H1 (cell line): ENCODE results near the gene VPS51. TPM values are rescaled to one million over a fixed set of nuclear protein-coding genes. Genes with fewer than 3 reads are reported as not detected.

Experiments
- CTCF ChIA-PET: fragments of 300-600 bp; sonication (Branson Sonifier 250); formaldehyde crosslinking; loops from one replicate; lab custom pipeline; 2021; ENCODE audit not compliant: partially characterized antibody; lab: Charles Lee
- POLR2A ChIA-PET: fragments of 300-600 bp; sonication (Branson Sonifier 250); formaldehyde crosslinking; loops from one replicate; lab custom pipeline; 2021; ENCODE audit warnings: inconsistent platforms; ENCODE audit not compliant: partially characterized antibody; lab: Charles Lee
- DNase-seq, 2 experiments: peaks; one replicate each; pipeline versions ENCODE4 v3.0.0 to v3.0.0-alpha.2; 2010 to 2022; ENCODE audit warnings: low spot score in 2 of 2, low read depth in 1 of 2, mixed read lengths in 1 of 2
- FAIRE-seq: peaks from 2 replicates; lab custom pipeline; 2011; peaks lifted over from hg19 to GRCh38; lab: Jason Lieb, UNC
- H2AFZ ChIP-seq: 2 replicates; pipeline ENCODE4 v1.8.1; 2012; ENCODE audit warnings: low read length, inconsistent platforms
- H2AK5ac ChIP-seq: 2 replicates; pipeline ENCODE4 v1.6.1; 2013; ENCODE audit warnings: low read depth, low read length
- H2BK120ac ChIP-seq: replicated peaks from 2 replicates; pipeline ENCODE3; 2013; ENCODE audit warnings: low read depth, low read length, inconsistent platforms
- H2BK12ac ChIP-seq: 2 replicates; pipeline ENCODE4 v1.6.1; 2013; ENCODE audit warnings: low read depth, low read length
- H2BK15ac ChIP-seq: 2 replicates; pipeline ENCODE4 v1.6.1; 2013; ENCODE audit warnings: low read length
- H2BK20ac ChIP-seq: 2 replicates; pipeline ENCODE4 v1.6.1; 2013; ENCODE audit warnings: low read length
- H2BK5ac ChIP-seq: 2 replicates; pipeline ENCODE4 v1.6.1; 2013; ENCODE audit warnings: low read depth, low read length
- H3K14ac ChIP-seq: 2 replicates; pipeline ENCODE4 v1.6.1; 2013; ENCODE audit warnings: inconsistent platforms; ENCODE audit not compliant: insufficient read length
- H3K18ac ChIP-seq: 2 replicates; pipeline ENCODE4 v1.6.1; 2013; ENCODE audit warnings: low read length; ENCODE audit errors: extremely low read depth
- H3K23ac ChIP-seq: 2 replicates; pipeline ENCODE4 v1.6.1; 2013; ENCODE audit warnings: inconsistent platforms; ENCODE audit not compliant: insufficient read length
- H3K23me2 ChIP-seq: 2 replicates; pipeline ENCODE4 v1.6.1; 2013; ENCODE audit warnings: low read depth, low read length
- H3K27ac ChIP-seq: 2 replicates; pipeline ENCODE4 v1.6.1; 2011; ENCODE audit warnings: low read depth, low read length, inconsistent platforms
- H3K27me3 ChIP-seq, 4 experiments: replicated peaks in 1 of 4; 1 replicate in 1 of 4; 2 replicates in 3 of 4; pipeline versions ENCODE4 v1.6.1 to v1.8.1; 2011 to 2013; ENCODE audit warnings: low read length in 3 of 4, mild to moderate bottlenecking in 3 of 4, inconsistent platforms in 2 of 4, mixed read lengths in 2 of 4, moderate library complexity in 1 of 4; ENCODE audit not compliant: control insufficient read depth in 3 of 4, insufficient read depth in 3 of 4; ENCODE audit errors: extremely low read depth in 1 of 4
- H3K36me3 ChIP-seq, 4 experiments: 2 replicates each; pipeline versions ENCODE4 v1.6.1 to v1.8.1; 2011 to 2013; ENCODE audit warnings: mild to moderate bottlenecking in 4 of 4, low read length in 3 of 4, moderate library complexity in 2 of 4, control low read depth in 1 of 4, inconsistent platforms in 1 of 4; ENCODE audit not compliant: insufficient read depth in 4 of 4, control insufficient read depth in 2 of 4
- H3K4ac ChIP-seq: replicated peaks from 2 replicates; pipeline ENCODE3; 2013; ENCODE audit warnings: low read length, low read depth, mixed read lengths, inconsistent platforms; ENCODE audit not compliant: insufficient read length
- H3K4me1 ChIP-seq, 4 experiments: replicated peaks in 1 of 4; 1 replicate in 1 of 4; 2 replicates in 3 of 4; pipeline versions ENCODE4 v1.6.1 to v1.8.1; 2011 to 2013; ENCODE audit warnings: low read length in 3 of 4, inconsistent platforms in 2 of 4, mixed read lengths in 1 of 4; ENCODE audit not compliant: insufficient read depth in 4 of 4, control insufficient read depth in 3 of 4
- H3K4me2 ChIP-seq, 2 experiments: 2 replicates each; pipeline versions ENCODE4 v1.6.1 to v1.8.1; 2011 to 2013; ENCODE audit warnings: low read depth in 2 of 2, low read length in 2 of 2, control low read depth in 1 of 2, inconsistent platforms in 1 of 2, mild to moderate bottlenecking in 1 of 2; ENCODE audit not compliant: insufficient read depth in 1 of 2
- H3K4me3 ChIP-seq, 4 experiments: fragments of 200-600, 300-600 bp in 1 of 4; sonication (generic), shearing (Covaris generic), sonication (Bioruptor Twin) in 1 of 4; 2 replicates each; pipeline versions ENCODE4 v1.5.1 to v1.8.1; 2011 to 2016; ENCODE audit warnings: low read length in 4 of 4, low read depth in 3 of 4, control low read depth in 2 of 4, inconsistent platforms in 2 of 4, mild to moderate bottlenecking in 2 of 4, mixed read lengths in 1 of 4, moderate library complexity in 1 of 4; ENCODE audit not compliant: insufficient read depth in 2 of 4; ENCODE audit errors: extremely low read depth in 1 of 4
- H3K56ac ChIP-seq: replicated peaks from 2 replicates; pipeline ENCODE3; 2013; ENCODE audit warnings: low read depth, mild to moderate bottlenecking, mixed read lengths, low read length, inconsistent platforms; ENCODE audit not compliant: insufficient read length
- H3K79me1 ChIP-seq: 2 replicates; pipeline ENCODE4 v1.6.1; 2013; ENCODE audit warnings: low read depth, low read length, control low read depth
- H3K79me2 ChIP-seq, 2 experiments: 2 replicates each; pipeline versions ENCODE4 v1.6.1 to v1.8.1; 2012 to 2013; ENCODE audit warnings: low read length in 2 of 2, mild to moderate bottlenecking in 2 of 2, inconsistent platforms in 1 of 2; ENCODE audit not compliant: insufficient read depth in 2 of 2, control insufficient read depth in 1 of 2
- H3K9ac ChIP-seq, 4 experiments: replicated peaks in 1 of 4; 1 replicate in 1 of 4; 2 replicates in 3 of 4; pipeline versions ENCODE4 v1.6.1 to v1.8.1; 2011 to 2013; ENCODE audit warnings: low read depth in 3 of 4, low read length in 3 of 4, control low read depth in 2 of 4, mild to moderate bottlenecking in 2 of 4, moderate library complexity in 2 of 4, inconsistent platforms in 1 of 4; ENCODE audit errors: extremely low read depth in 1 of 4
- H3K9me3 ChIP-seq, 2 experiments: 2 replicates each; pipeline versions ENCODE4 v1.6.1 to v1.8.1; 2012 to 2013; ENCODE audit warnings: mild to moderate bottlenecking in 2 of 2, moderate library complexity in 2 of 2, control low read depth in 1 of 2, inconsistent platforms in 1 of 2, low read depth in 1 of 2, low read length in 1 of 2, mixed read lengths in 1 of 2; ENCODE audit not compliant: insufficient read depth in 2 of 2
- H4K20me1 ChIP-seq, 2 experiments: replicated peaks in 1 of 2; 2 replicates each; pipeline versions ENCODE3 to v1.8.1; 2011 to 2013; ENCODE audit warnings: inconsistent platforms in 2 of 2, low read length in 2 of 2, mild to moderate bottlenecking in 1 of 2; ENCODE audit not compliant: insufficient read depth in 2 of 2, control insufficient read depth in 1 of 2
- H4K5ac ChIP-seq: 2 replicates; pipeline ENCODE4 v1.6.1; 2013; ENCODE audit warnings: low read length, low read depth, mixed read lengths, inconsistent platforms; ENCODE audit not compliant: insufficient read length
- H4K8ac ChIP-seq: 2 replicates; pipeline ENCODE4 v1.8.0; 2013; ENCODE audit warnings: mild to moderate bottlenecking, moderate library complexity, low read length, inconsistent platforms; ENCODE audit not compliant: insufficient read depth; ENCODE audit errors: extremely low read depth
- H4K91ac ChIP-seq: replicated peaks from 2 replicates; pipeline ENCODE3; 2013; ENCODE audit warnings: low read length, mixed read lengths, inconsistent platforms; ENCODE audit not compliant: insufficient read length
- CHD1 ChIP-seq: IDR thresholded peaks from 2 replicates; pipeline ENCODE4 v1.6.1; 2012; ENCODE audit warnings: low read depth, low read length, improper control_type of control experiment
- RNF2 ChIP-seq: fragments of 200-900, 300-1000 bp; sonication (generic); IDR thresholded peaks from 2 replicates; pipeline ENCODE4 v1.7.1; 2016; ENCODE audit warnings: borderline replicate concordance, low read depth, mild to moderate bottlenecking, antibody characterized with exemption, low read length; ENCODE audit not compliant: poor library complexity, severe bottlenecking; ENCODE audit errors: missing control alignments
- WGBS, 2 experiments: shearing (Covaris generic) in 1 of 2; methylation state at CpG; one replicate each; pipeline versions ENCODE4 v1.1.6 to v1.1.7; 2013 to 2015; ENCODE audit warnings: low lambda C conversion rate in 2 of 2, mixed read lengths in 2 of 2, inconsistent platforms in 1 of 2, low coverage in 1 of 2, missing lambda C conversion rate in 1 of 2; ENCODE audit not compliant: insufficient replicate concordance in 2 of 2, insufficient coverage in 1 of 2, insufficient read length in 1 of 2; ENCODE audit errors: extremely low coverage in 1 of 2, missing lambda C conversion rate in 1 of 2; 5-methylcytosine and 5-hydroxymethylcytosine counted together
- polyA plus RNA-seq, 7 experiments: library from polyadenylated mRNA; depleted of rRNA in 3 of 7; stranded (reverse) in 5 of 7; unstranded in 2 of 7; fragments of >200 nt in 5 of 7; fragments of 200-250 nt in 2 of 7; gene quantifications; 1 replicate in 5 of 7; 2 replicates in 1 of 7; 4 replicates in 1 of 7; pipeline versions ENCODE4 v1.2.1 to v1.2.3, GENCODE V29; 2011 to 2013; ENCODE audit warnings: missing spikeins in 2 of 7, mixed read lengths in 2 of 7
- total RNA-seq: library from RNA; stranded (reverse); fragmentation: NEBNext Ultra II Directional; extraction: Animal tissue kit (Norgen Biotek cat#: 25700); gene quantifications from 2 replicates; pipeline ENCODE4 v1.2.1, GENCODE V29; 2021

Gene VPS51
- total and polyA plus RNA-seq, 2 of the 8 experiments (the other 6 are each of a cell fraction or from before 2014, with no cell fraction given) = 97.4 to 142 TPM

GRCh38 chr11:65055538-65055937 is 40.5 kb upstream of the VPS51 start:
- TF ChIP-seq RNF2 (no peak), CHD1 (no peak)
- no peak overlapping the region for H3K14ac ChIP-seq
- no peak overlapping the region for H2AK5ac ChIP-seq
- DNase-seq (no peak), FAIRE-seq (no peak)
- H3K27ac ChIP-seq = no peak overlapping the region
- 69% methylated on average over 1 of the region's 1 CpG; no CpG with 5 or more reads in 1 of the 2 experiments for WGBS, 2 experiments
- H3K9me3 ChIP-seq = no peaks in the 10 kb centered on the region
- H3K36me3 ChIP-seq = no peaks in the 10 kb centered on the region
- no peak overlapping the region for H3K4me2 ChIP-seq
- no peak overlapping the region for H3K18ac ChIP-seq
- no peak overlapping the region for H3K9ac ChIP-seq
- H3K4me1 ChIP-seq = no peaks in the 10 kb centered on the region
- H3K79me2 ChIP-seq = no peaks in the 10 kb centered on the region
- ChIA-PET POLR2A (no interaction called here), CTCF (interaction anchor here (0.7 to 1.7 kb wide), 4 partner anchors 10 to 411 kb away, joined by 3 to 5 read pairs (median 3); no protein-coding TSS in a partner anchor)
- H2BK15ac ChIP-seq = no peak overlapping the region
- H2BK20ac ChIP-seq = no peak overlapping the region
- no peak overlapping the region for H4K5ac ChIP-seq
- no peak overlapping the region for H3K23ac ChIP-seq
- no peak overlapping the region for H2BK120ac ChIP-seq
- H3K4ac ChIP-seq = no peak overlapping the region
- no peak overlapping the region for H3K56ac ChIP-seq
- H3K79me1 ChIP-seq = no peaks in the 10 kb centered on the region
- no peaks in the 10 kb centered on the region; a peak in 2 of 7 replicates for H3K27me3 ChIP-seq
- no peak overlapping the region for H2BK5ac ChIP-seq
- no peak overlapping the region for H4K8ac ChIP-seq
- no peaks in the 10 kb centered on the region for H3K23me2 ChIP-seq
- H4K20me1 ChIP-seq = no peaks in the 10 kb centered on the region
- H2AFZ ChIP-seq = no peak overlapping the region
- no peak overlapping the region for H3K4me3 ChIP-seq
- H2BK12ac ChIP-seq = no peak overlapping the region
- H4K91ac ChIP-seq = no peak overlapping the region
